GM23338 (cell line): Measurements from ENCODE around the gene SLC35F2. TPM values are rescaled to one million over a fixed set of nuclear protein-coding genes. Genes with fewer than 3 reads are reported as not detected.
"Not testable (repeated sequence)": the region's sequence is repeated elsewhere in the genome, so short reads cannot be mapped to it uniquely, and the experiment has no call there.

Source experiments
- ATAC-seq: fragments of 200-7000 bp; cut with Tn5 transposase; 3 replicates; pipeline ENCODE4 v1.9.1; 2020
- DNase-seq: peaks from one replicate; pipeline ENCODE4 v3.0.0-alpha.2; 2015; ENCODE audit warnings: low spot score
- H2AFZ ChIP-seq: fragments of 200-600 bp; sonication (generic); 2 replicates; pipeline ENCODE4 v1.8.0; 2016; ENCODE audit warnings: antibody characterized with exemption, mild to moderate bottlenecking, moderate library complexity
- H3F3A ChIP-seq: fragments of 200-600 bp; sonication (generic); replicated peaks from 2 replicates; pipeline ENCODE4 v1.8.0; 2017; ENCODE audit warnings: antibody characterized with exemption, mixed run types, low read depth
- H3K27ac ChIP-seq: fragments of 200-600 bp; sonication (generic); 2 replicates; pipeline ENCODE4 v1.6.1; 2016; ENCODE audit warnings: low read depth
- H3K27me3 ChIP-seq: fragments of 200-600 bp; sonication (generic); 2 replicates; pipeline ENCODE4 v1.8.0; 2016; ENCODE audit warnings: mild to moderate bottlenecking, mixed run types, moderate library complexity; ENCODE audit not compliant: insufficient read depth
- H3K36me3 ChIP-seq: fragments of 200-600 bp; sonication (generic); 2 replicates; pipeline ENCODE4 v1.8.0; 2016; ENCODE audit warnings: mild to moderate bottlenecking; ENCODE audit not compliant: insufficient read depth
- H3K4me1 ChIP-seq: fragments of 200-600 bp; sonication (generic); 2 replicates; pipeline ENCODE4 v1.8.0; 2016; ENCODE audit warnings: mild to moderate bottlenecking, moderate library complexity; ENCODE audit not compliant: insufficient read depth
- H3K4me2 ChIP-seq: fragments of 200-600 bp; sonication (generic); 2 replicates; pipeline ENCODE4 v1.7.1; 2017; ENCODE audit warnings: mixed run types
- H3K4me3 ChIP-seq: fragments of 200-600 bp; sonication (generic); 2 replicates; pipeline ENCODE4 v1.6.1; 2016; ENCODE audit warnings: mixed run types
- H3K79me2 ChIP-seq: fragments of 200-600 bp; sonication (generic); replicated peaks from 2 replicates; pipeline ENCODE4 v1.8.0; 2017; ENCODE audit warnings: mild to moderate bottlenecking; ENCODE audit not compliant: insufficient read depth
- H3K9me2 ChIP-seq: fragments of 200-600 bp; sonication (generic); 2 replicates; pipeline ENCODE4 v1.8.0; 2017; ENCODE audit not compliant: insufficient read depth
- H4K20me1 ChIP-seq: fragments of 200-600 bp; sonication (generic); replicated peaks from 2 replicates; pipeline ENCODE4 v1.8.0; 2017; ENCODE audit warnings: mild to moderate bottlenecking; ENCODE audit not compliant: insufficient read depth
- H3K27ac Mint-ChIP-seq: 2 replicates; pipeline ENCODE4 v1.8.0; 2020; ENCODE audit warnings: inconsistent platforms, mild to moderate bottlenecking, moderate library complexity, mixed read lengths
- H3K27me3 Mint-ChIP-seq: 3 replicates; pipeline ENCODE4 v1.8.0; 2022; ENCODE audit warnings: low read depth, mild to moderate bottlenecking, moderate library complexity, mixed read lengths, inconsistent platforms; ENCODE audit not compliant: insufficient read depth, poor library complexity
- H3K36me3 Mint-ChIP-seq: 3 replicates; pipeline ENCODE4 v1.8.0; 2021; ENCODE audit warnings: low read depth, mild to moderate bottlenecking, inconsistent platforms, moderate library complexity, mixed read lengths
- H3K4me1 Mint-ChIP-seq: 3 replicates; pipeline ENCODE4 v1.8.0; 2020; ENCODE audit warnings: mild to moderate bottlenecking, inconsistent platforms, mixed read lengths
- H3K4me3 Mint-ChIP-seq: 3 replicates; pipeline ENCODE4 v1.8.0; 2021; ENCODE audit warnings: moderate library complexity, mild to moderate bottlenecking, inconsistent platforms, mixed read lengths
- H3K9me3 Mint-ChIP-seq: 3 replicates; pipeline ENCODE4 v1.8.0; 2020; ENCODE audit warnings: moderate library complexity, mild to moderate bottlenecking, inconsistent platforms, mixed read lengths
- EZH2 ChIP-seq: fragments of 200-600 bp; sonication (generic); IDR thresholded peaks from one replicate; pipeline ENCODE4 v1.8.0; 2017; ENCODE audit warnings: antibody characterized with exemption, mild to moderate bottlenecking, low read depth; ENCODE audit not compliant: unreplicated experiment
- EZH2phosphoT487 ChIP-seq: fragments of 200-600 bp; sonication (generic); IDR thresholded peaks from one replicate; pipeline ENCODE4 v1.8.1; 2018; ENCODE audit warnings: antibody characterized with exemption; ENCODE audit not compliant: unreplicated experiment
- NANOG ChIP-seq: IDR thresholded peaks from 2 replicates; pipeline ENCODE4 v1.6.1; 2016; ENCODE audit warnings: antibody characterized with exemption, borderline replicate concordance
- ZNF114 ChIP-seq: fragments of 250-450 bp; sonication (Bioruptor Pico); IDR thresholded peaks from 2 replicates; pipeline ENCODE4 v1.5.0; 2020; ENCODE audit warnings: mild to moderate bottlenecking, moderate library complexity
- ZNF331 ChIP-seq: fragments of 250-450 bp; sonication (Bioruptor Pico); IDR thresholded peaks from 2 replicates; pipeline ENCODE4 v1.5.0; 2020; ENCODE audit warnings: low read depth, mild to moderate bottlenecking, moderate library complexity
- polyA plus RNA-seq: library from polyadenylated mRNA; unstranded; fragments of >200 nt; fragmentation: Nextera tagmentation; extraction: Ambion mirVana; gene quantifications from 2 replicates; pipeline ENCODE4 v1.2.1, GENCODE V29; 2016
- total RNA-seq: library from RNA; depleted of rRNA; stranded (reverse); fragments of >200 nt; shearing (Covaris generic); gene quantifications from 2 replicates; pipeline ENCODE4 v1.2.3, GENCODE V29; 2014
- TF ChIP-seq, protein P1 (sequence below): IDR thresholded peaks from 2 replicates; pipeline ENCODE4 v1.6.1; 2016; ENCODE audit warnings: antibody characterized with exemption
- TF ChIP-seq, protein P2 (sequence below), 2 experiments: fragments of 200-600 bp in 1 of 2; sonication (generic) in 1 of 2; conservative IDR thresholded peaks; 2 replicates each; pipeline versions ENCODE4 v1.5.1 to v1.6.1; 2016 to 2017; ENCODE audit warnings: antibody characterized with exemption in 2 of 2, low read depth in 2 of 2, mild to moderate bottlenecking in 2 of 2, moderate library complexity in 1 of 2
- TF ChIP-seq, protein P3 (sequence below): IDR thresholded peaks from one replicate; pipeline ENCODE4 v1.6.1; 2018; ENCODE audit warnings: antibody characterized with exemption; ENCODE audit not compliant: unreplicated experiment

The SLC35F2 gene
- total and polyA plus RNA-seq, 2 experiments from 2014 or later: 25.2 to 32.5 TPM

DNA sequence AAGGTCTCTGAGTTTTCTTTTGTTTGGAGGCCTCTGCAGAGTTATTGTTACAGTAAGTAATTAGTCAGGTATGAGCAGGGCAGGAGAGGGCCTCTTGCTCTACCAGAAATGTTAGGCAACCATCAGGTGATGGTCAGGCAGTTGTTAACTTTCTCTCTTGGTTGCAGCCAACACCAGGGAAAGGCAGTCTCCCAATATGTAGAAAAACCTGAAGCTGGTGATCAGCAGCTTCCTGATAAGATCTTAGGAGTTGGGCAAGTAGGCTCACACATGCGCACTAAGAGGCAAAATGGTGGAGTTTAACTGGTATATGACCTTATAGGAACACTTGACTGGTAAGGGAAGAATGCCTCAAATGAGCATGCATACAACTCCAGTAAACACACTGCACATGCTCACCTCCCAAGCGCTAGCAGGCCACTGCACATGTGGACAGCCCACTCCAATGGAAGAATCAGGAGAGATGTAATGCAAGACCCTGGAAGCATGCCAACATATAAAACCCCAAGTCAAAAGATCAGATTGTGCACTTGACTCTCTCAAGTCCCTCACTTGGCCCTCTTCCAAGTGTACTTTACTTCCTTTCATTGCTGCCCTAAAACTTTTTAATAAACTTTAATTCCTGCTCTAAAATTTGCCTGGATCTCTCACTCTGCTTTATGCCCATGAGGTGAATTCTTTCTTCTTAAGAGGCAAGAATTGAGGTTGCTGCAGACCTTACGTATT is 23.7 kb upstream of the SLC35F2 start (continued):
- TF ChIP-seq, protein P1, sequence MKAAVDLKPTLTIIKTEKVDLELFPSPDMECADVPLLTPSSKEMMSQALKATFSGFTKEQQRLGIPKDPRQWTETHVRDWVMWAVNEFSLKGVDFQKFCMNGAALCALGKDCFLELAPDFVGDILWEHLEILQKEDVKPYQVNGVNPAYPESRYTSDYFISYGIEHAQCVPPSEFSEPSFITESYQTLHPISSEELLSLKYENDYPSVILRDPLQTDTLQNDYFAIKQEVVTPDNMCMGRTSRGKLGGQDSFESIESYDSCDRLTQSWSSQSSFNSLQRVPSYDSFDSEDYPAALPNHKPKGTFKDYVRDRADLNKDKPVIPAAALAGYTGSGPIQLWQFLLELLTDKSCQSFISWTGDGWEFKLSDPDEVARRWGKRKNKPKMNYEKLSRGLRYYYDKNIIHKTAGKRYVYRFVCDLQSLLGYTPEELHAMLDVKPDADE: no peak
- TF ChIP-seq EZH2phosphoT487 (no peak), EZH2 (no peak), ZNF331 (CRISPR knock-in tag) (no peak), ZNF114 (no peak), NANOG (no peak)
- TF ChIP-seq, protein P2, sequence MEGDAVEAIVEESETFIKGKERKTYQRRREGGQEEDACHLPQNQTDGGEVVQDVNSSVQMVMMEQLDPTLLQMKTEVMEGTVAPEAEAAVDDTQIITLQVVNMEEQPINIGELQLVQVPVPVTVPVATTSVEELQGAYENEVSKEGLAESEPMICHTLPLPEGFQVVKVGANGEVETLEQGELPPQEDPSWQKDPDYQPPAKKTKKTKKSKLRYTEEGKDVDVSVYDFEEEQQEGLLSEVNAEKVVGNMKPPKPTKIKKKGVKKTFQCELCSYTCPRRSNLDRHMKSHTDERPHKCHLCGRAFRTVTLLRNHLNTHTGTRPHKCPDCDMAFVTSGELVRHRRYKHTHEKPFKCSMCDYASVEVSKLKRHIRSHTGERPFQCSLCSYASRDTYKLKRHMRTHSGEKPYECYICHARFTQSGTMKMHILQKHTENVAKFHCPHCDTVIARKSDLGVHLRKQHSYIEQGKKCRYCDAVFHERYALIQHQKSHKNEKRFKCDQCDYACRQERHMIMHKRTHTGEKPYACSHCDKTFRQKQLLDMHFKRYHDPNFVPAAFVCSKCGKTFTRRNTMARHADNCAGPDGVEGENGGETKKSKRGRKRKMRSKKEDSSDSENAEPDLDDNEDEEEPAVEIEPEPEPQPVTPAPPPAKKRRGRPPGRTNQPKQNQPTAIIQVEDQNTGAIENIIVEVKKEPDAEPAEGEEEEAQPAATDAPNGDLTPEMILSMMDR (conservative IDR thresholded peaks at IDR 0.05; ENCODE audit: low read depth in 2 of 2): no peak
- TF ChIP-seq, protein P3, sequence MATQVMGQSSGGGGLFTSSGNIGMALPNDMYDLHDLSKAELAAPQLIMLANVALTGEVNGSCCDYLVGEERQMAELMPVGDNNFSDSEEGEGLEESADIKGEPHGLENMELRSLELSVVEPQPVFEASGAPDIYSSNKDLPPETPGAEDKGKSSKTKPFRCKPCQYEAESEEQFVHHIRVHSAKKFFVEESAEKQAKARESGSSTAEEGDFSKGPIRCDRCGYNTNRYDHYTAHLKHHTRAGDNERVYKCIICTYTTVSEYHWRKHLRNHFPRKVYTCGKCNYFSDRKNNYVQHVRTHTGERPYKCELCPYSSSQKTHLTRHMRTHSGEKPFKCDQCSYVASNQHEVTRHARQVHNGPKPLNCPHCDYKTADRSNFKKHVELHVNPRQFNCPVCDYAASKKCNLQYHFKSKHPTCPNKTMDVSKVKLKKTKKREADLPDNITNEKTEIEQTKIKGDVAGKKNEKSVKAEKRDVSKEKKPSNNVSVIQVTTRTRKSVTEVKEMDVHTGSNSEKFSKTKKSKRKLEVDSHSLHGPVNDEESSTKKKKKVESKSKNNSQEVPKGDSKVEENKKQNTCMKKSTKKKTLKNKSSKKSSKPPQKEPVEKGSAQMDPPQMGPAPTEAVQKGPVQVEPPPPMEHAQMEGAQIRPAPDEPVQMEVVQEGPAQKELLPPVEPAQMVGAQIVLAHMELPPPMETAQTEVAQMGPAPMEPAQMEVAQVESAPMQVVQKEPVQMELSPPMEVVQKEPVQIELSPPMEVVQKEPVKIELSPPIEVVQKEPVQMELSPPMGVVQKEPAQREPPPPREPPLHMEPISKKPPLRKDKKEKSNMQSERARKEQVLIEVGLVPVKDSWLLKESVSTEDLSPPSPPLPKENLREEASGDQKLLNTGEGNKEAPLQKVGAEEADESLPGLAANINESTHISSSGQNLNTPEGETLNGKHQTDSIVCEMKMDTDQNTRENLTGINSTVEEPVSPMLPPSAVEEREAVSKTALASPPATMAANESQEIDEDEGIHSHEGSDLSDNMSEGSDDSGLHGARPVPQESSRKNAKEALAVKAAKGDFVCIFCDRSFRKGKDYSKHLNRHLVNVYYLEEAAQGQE: no peak

DNA sequence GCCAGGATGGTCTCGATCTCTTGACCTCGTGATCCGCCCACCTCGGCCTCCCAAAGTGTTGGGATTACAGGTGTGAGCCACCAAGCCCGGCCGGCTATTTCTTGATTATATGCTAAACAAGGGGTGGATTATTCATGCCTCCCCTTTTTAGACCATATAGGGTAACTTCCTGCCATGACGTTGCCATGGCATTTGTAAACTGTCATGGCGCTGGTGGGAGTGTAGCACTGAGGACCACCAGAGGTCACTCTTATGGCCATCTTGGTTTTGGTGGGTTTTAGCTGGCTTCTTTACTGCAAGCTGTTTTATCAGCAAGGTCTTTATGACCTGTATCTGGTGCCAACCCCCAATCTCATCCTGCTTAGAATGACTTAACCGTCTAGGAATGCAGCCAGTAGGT is 22.9 kb upstream of the SLC35F2 start:
- H3F3A ChIP-seq, H3K27ac ChIP-seq, H3K4me3 Mint-ChIP-seq, H3K27ac Mint-ChIP-seq, H3K4me3 ChIP-seq, H3K36me3 Mint-ChIP-seq, H4K20me1 ChIP-seq, H3K9me3 Mint-ChIP-seq, H3K79me2 ChIP-seq, ATAC-seq, H3K36me3 ChIP-seq, H3K27me3 ChIP-seq, H3K9me2 ChIP-seq, H3K27me3 Mint-ChIP-seq: not testable (repeated sequence)
- Histone ChIP-seq H2AFZ (peak overlapping the region; percentile 84; the same call in 1 of the 2 replicates), H3K4me1 (peaks cover 24% of the 10 kb centered on the region), H3K4me2 (0 out of 2 replicates have a peak overlapping the region, but pooled peaks have one; percentile 32)
- peak; percentile 33 for DNase-seq
- TF ChIP-seq, protein P2 (conservative IDR thresholded peaks at IDR 0.05; ENCODE audit: low read depth in 2 of 2): peak; percentile 37 to 44
- H3K4me1 Mint-ChIP-seq: peaks cover 21% of the 10 kb centered on the region
